ENCODE results near the gene TRABD2B.

- TF ChIP-seq EZH2 (IDR thresholded peaks at IDR 0.05; ENCODE audit: borderline replicate concordance) (no peak), CTCF (IDR thresholded peaks at IDR 0.05; ENCODE audit: poor library complexity) (no peak)
Observed at GRCh38 chr1:47830641-47831333, 166.4 kb downstream of the TRABD2B start.

Measured in hepatocyte (in vitro differentiated cells).